GM12878 (cell line): ENCODE results near the gene CCM2. TPM values are rescaled to one million over a fixed set of nuclear protein-coding genes. Genes with fewer than 3 reads are reported as not detected.

ENCODE experiments used
- ATAC-seq: fragments of 200-7000 bp; cut with Tn5 transposase; 3 replicates; pipeline ENCODE4 v1.9.1; 2020; ENCODE audit warnings: mild to moderate bottlenecking, moderate library complexity
- BruUV-seq: library from RNA; stranded (reverse); fragments of 400-500 nt; replicated peaks from 2 replicates; lab custom pipeline; 2021; lab: Mats Ljungman, UMichigan
- CTCF ChIA-PET: fragments of 300-600 bp; sonication (Branson Sonifier 250); formaldehyde crosslinking; extraction: SDS; loops from one replicate; lab custom pipeline; 2021; ENCODE audit warnings: inconsistent platforms; lab: Yijun Ruan, JAX
- POLR2A ChIA-PET: fragments of 350-600 bp; formaldehyde crosslinking; extraction: SDS; loops from one replicate; lab custom pipeline; 2021; ENCODE audit warnings: inconsistent platforms; lab: Charles Lee
- RAD21 ChIA-PET: fragments of 300-600 bp; sonication (Branson Sonifier 250); formaldehyde crosslinking; loops from one replicate; lab custom pipeline; 2023; ENCODE audit warnings: antibody characterized with exemption; ENCODE audit not compliant: unreplicated experiment; lab: Charles Lee
- SMC1A ChIA-PET: fragments of 300-600 bp; sonication (Branson Sonifier 250); formaldehyde crosslinking; loops from one replicate; lab custom pipeline; 2023; ENCODE audit not compliant: unreplicated experiment, uncharacterized antibody; lab: Charles Lee
- DNase-seq: peaks from one replicate; pipeline ENCODE4 v3.0.0-alpha.2; 2011; ENCODE audit warnings: low read depth, low spot score
- FAIRE-seq: peaks from 3 replicates; lab custom pipeline; 2011; peaks lifted over from hg19 to GRCh38; lab: Jason Lieb, UNC
- H2AFZ ChIP-seq: 2 replicates; pipeline ENCODE4 v1.6.0; 2011; ENCODE audit warnings: low read depth, low read length, control low read depth; ENCODE audit not compliant: control insufficient read depth
- H3K27ac ChIP-seq: 2 replicates; pipeline ENCODE4 v1.5.1; 2011; ENCODE audit warnings: control low read depth; ENCODE audit not compliant: control insufficient read depth, insufficient read depth
- H3K27me3 ChIP-seq, 2 experiments: replicated peaks in 1 of 2; 2 replicates each; pipeline versions ENCODE4 v1.6.0 to v1.6.1; 2011; ENCODE audit warnings: low read length in 1 of 2; ENCODE audit not compliant: control insufficient read depth in 2 of 2, insufficient read depth in 2 of 2
- H3K36me3 ChIP-seq, 2 experiments: 2 replicates each; pipeline ENCODE4 v1.5.1; 2011; ENCODE audit warnings: low read length in 1 of 2; ENCODE audit not compliant: control insufficient read depth in 2 of 2, insufficient read depth in 2 of 2
- H3K4me1 ChIP-seq: 2 replicates; pipeline ENCODE4 v1.6.1; 2011; ENCODE audit warnings: mild to moderate bottlenecking, low read length, moderate library complexity, mixed read lengths; ENCODE audit not compliant: control insufficient read depth, insufficient read depth
- H3K4me2 ChIP-seq: 2 replicates; pipeline ENCODE4 v1.6.0; 2011; ENCODE audit warnings: control low read depth; ENCODE audit not compliant: control insufficient read depth, insufficient read depth
- H3K4me3 ChIP-seq: fragments of 200-600 bp; sonication (generic); 2 replicates; pipeline ENCODE4 v1.5.1; 2016
- H3K79me2 ChIP-seq: 2 replicates; pipeline ENCODE4 v1.6.0; 2011; ENCODE audit warnings: low read length; ENCODE audit not compliant: control insufficient read depth, insufficient read depth
- H3K9ac ChIP-seq: 2 replicates; pipeline ENCODE4 v1.8.0; 2011; ENCODE audit warnings: low read length, control low read depth, mixed read lengths; ENCODE audit not compliant: control insufficient read depth, insufficient read depth
- H3K9me3 ChIP-seq: replicated peaks from 3 replicates; pipeline ENCODE4 v1.5.1; 2011; ENCODE audit warnings: mild to moderate bottlenecking, low read length; ENCODE audit not compliant: control insufficient read depth, insufficient read depth
- H4K20me1 ChIP-seq: 2 replicates; pipeline ENCODE4 v1.6.0; 2011; ENCODE audit not compliant: control insufficient read depth, insufficient read depth
- BACH1 ChIP-seq: fragments of 450-650 bp; IDR thresholded peaks from 2 replicates; pipeline ENCODE4 v1.6.1; 2017; ENCODE audit warnings: mild to moderate bottlenecking, borderline replicate concordance
- DPF2 ChIP-seq: fragments of 450-650 bp; IDR thresholded peaks from 2 replicates; pipeline ENCODE4 v1.6.1; 2017; ENCODE audit warnings: mild to moderate bottlenecking
- E4F1 ChIP-seq: fragments of 450-650 bp; IDR thresholded peaks from 2 replicates; pipeline ENCODE4 v1.6.1; 2018; ENCODE audit warnings: borderline replicate concordance, mild to moderate bottlenecking; ENCODE audit not compliant: partially characterized antibody
- ETV6 ChIP-seq, 2 experiments: fragments of 450-650 bp in 1 of 2; IDR thresholded peaks in 1 of 2; conservative IDR thresholded peaks in 1 of 2; 2 replicates each; pipeline ENCODE4 v1.6.1; 2014; ENCODE audit warnings: antibody characterized with exemption in 1 of 2, borderline replicate concordance in 1 of 2, low read depth in 1 of 2, mild to moderate bottlenecking in 1 of 2, moderate library complexity in 1 of 2
- LARP7 ChIP-seq: fragments of 450-650 bp; IDR thresholded peaks from 2 replicates; pipeline ENCODE4 v1.6.1; 2017; ENCODE audit warnings: mild to moderate bottlenecking
- NFIC ChIP-seq: IDR thresholded peaks from 2 replicates; pipeline ENCODE4 v1.6.1; 2012; ENCODE audit warnings: low read depth, mild to moderate bottlenecking, inconsistent platforms, low read length, moderate library complexity
- PBX3 ChIP-seq: IDR thresholded peaks from 2 replicates; pipeline ENCODE4 v1.6.1; 2011; ENCODE audit warnings: mild to moderate bottlenecking, low read depth, low read length, moderate library complexity; ENCODE audit not compliant: insufficient replicate concordance
- POLR2A ChIP-seq: IDR thresholded peaks from 2 replicates; pipeline ENCODE4 v1.6.1; 2011; ENCODE audit warnings: low read depth, mild to moderate bottlenecking, low read length
- POLR2AphosphoS2 ChIP-seq: IDR thresholded peaks from 2 replicates; pipeline ENCODE4 v1.6.1; 2011; ENCODE audit warnings: low read depth, mild to moderate bottlenecking, low read length, improper control_type of control experiment, moderate library complexity
- POU2F2 ChIP-seq: IDR thresholded peaks from 3 replicates; pipeline ENCODE4 v1.6.1; 2011; ENCODE audit warnings: low read depth, mild to moderate bottlenecking, low read length, borderline replicate concordance
- RBBP5 ChIP-seq: fragments of 200-600 bp; sonication (generic); conservative IDR thresholded peaks from 2 replicates; pipeline ENCODE4 v1.6.1; 2016
- WGBS: methylation state at CpG from one replicate; pipeline ENCODE4 v1.1.6; 2016; ENCODE audit warnings: low lambda C conversion rate; ENCODE audit not compliant: insufficient replicate concordance, insufficient coverage; ENCODE audit errors: missing lambda C conversion rate; 5-methylcytosine and 5-hydroxymethylcytosine counted together
- in situ Hi-C: fragments of 300-500 bp; cut with MboI; formaldehyde crosslinking; loops from 9 replicates; pipeline ENCODE4 v1.14.3; 2018; ENCODE audit warnings: mixed read lengths
- intact Hi-C: fragments of 100-400 bp; cut with micrococcal nuclease; formaldehyde crosslinking; loops from one replicate; pipeline ENCODE4 v1.14.2; 2022; ENCODE audit not compliant: unreplicated experiment
- polyA plus RNA-seq, 11 experiments: library from polyadenylated mRNA; depleted of rRNA in 4 of 11; unstranded in 6 of 11; stranded (reverse) in 5 of 11; fragments of >200 nt; fragmentation: Nextera tagmentation in 4 of 11; fragmentation: Illumina TruSeq in 1 of 11; extraction: Ambion mirVana in 4 of 11; extraction: Trizol in 1 of 11; gene quantifications; 1 replicate in 1 of 11; 2 replicates in 10 of 11; pipeline versions ENCODE4 v1.2.1 to v1.2.3, GENCODE V29; 2011 to 2016; ENCODE audit warnings: inconsistent platforms in 2 of 11, missing spikeins in 2 of 11, low read depth in 1 of 11
- total RNA-seq, 4 experiments: library from RNA; depleted of rRNA in 3 of 4; stranded (reverse); fragments of >200 nt in 3 of 4; fragmentation: Illumina TruSeq in 1 of 4; extraction: Trizol in 1 of 4; gene quantifications; 2 replicates each; pipeline versions ENCODE4 v1.2.1 to v1.2.3, GENCODE V29; 2013 to 2021

Gene CCM2
- total and polyA plus RNA-seq, 10 of the 15 experiments (the other 5 are each of a cell fraction or from before 2014, with no cell fraction given), result 1.00 to 82.3 (median 48.7) TPM

GRCh38 chr7:44969049-44969700 lies 30.8 kb upstream of the CCM2 start (continued):
- no peak for TF ChIP-seq E4F1
- no peak for TF ChIP-seq RBBP5
- TF ChIP-seq NFIC, result no peak

- Histone ChIP-seq H2AFZ (no peak overlapping the region), H3K4me2 (no peak overlapping the region), H3K79me2 (peaks cover 18% of the 10 kb centered on the region), H3K27ac (no peak overlapping the region), H3K36me3 (peaks cover 45 to 55% of the 10 kb centered on the region in 2 experiments), H3K4me3 (no peak overlapping the region), H3K9me3 (no peaks in the 10 kb centered on the region), H4K20me1 (peaks cover 7% of the 10 kb centered on the region), H3K4me1 (0 out of 2 replicates have a peak, but pooled peaks cover 2% of the 10 kb centered on the region), H3K9ac (no peak overlapping the region), H3K27me3 (no peaks in the 10 kb centered on the region)
- in situ Hi-C loops (loop anchor here (10.0 kb wide), 1 partner anchor 165 kb away; no protein-coding TSS in a partner anchor), intact Hi-C loops (no loop called here)
- SMC1A ChIA-PET, result no interaction called here
- TF ChIP-seq DPF2, result no peak
- TF ChIP-seq POU2F2, result peak; percentile 6; the same call in 1 of the 3 replicates
- TF ChIP-seq BACH1, result no peak
- no peak for TF ChIP-seq LARP7
- TF ChIP-seq ETV6 (conservative IDR thresholded peaks at IDR 0.05 in 1 of 2, IDR thresholded peaks at IDR 0.05 in 1 of 2; ENCODE audit: borderline replicate concordance in 1 of 2, low read depth in 1 of 2), result no peak
- TF ChIP-seq POLR2A, result peak; percentile 18; the same call in 1 of the 2 replicates
- 0 out of 2 replicates have a peak, but pooled peaks have one; percentile 0 for TF ChIP-seq POLR2AphosphoS2
- no peak for TF ChIP-seq PBX3
- RAD21 ChIA-PET, result interaction anchor here (1.1 to 1.3 kb wide), 2 partner anchors 52 to 166 kb away, joined by 3 to 5 read pairs; no protein-coding TSS in a partner anchor
- POLR2A ChIA-PET, result no interaction called here
- CTCF ChIA-PET, result no interaction called here
- FAIRE-seq (no peak), ATAC-seq (no peak), DNase-seq (no peak)
- no TSS peak for BruUV-seq
- WGBS, result 73% methylated on average over 18 of the region's 21 CpGs
Observed at GRCh38 chr7:44969701-44970522, 30.1 kb upstream of the CCM2 start.
